ENCODE results near the gene MYO7B.

MYO7B gene

GRCh38 chr2:127650041-127650784, 114.7 kb downstream of the MYO7B start:
- DNase-seq (ENCODE audit: low read depth in 2 of 2): no peak

- no peak for DNase-seq (ENCODE audit: low read depth in 2 of 2)
Observed at GRCh38 chr2:127650785-127651380, 115.4 kb downstream of the MYO7B start.

- no peak for DNase-seq (ENCODE audit: low read depth in 2 of 2)
Observed at GRCh38 chr2:127651381-127651809, 115.9 kb downstream of the MYO7B start.

GRCh38 chr2:127651971-127652550, 116.6 kb downstream of the MYO7B start:
- no peak for DNase-seq (ENCODE audit: low read depth in 2 of 2)

- DNase-seq (ENCODE audit: low read depth in 2 of 2): no peak
Observed at GRCh38 chr2:127652786-127653357, 117.4 kb downstream of the MYO7B start.

GRCh38 chr2:127653421-127654083, 118.1 kb downstream of the MYO7B start:
- no peak for DNase-seq (ENCODE audit: low read depth in 2 of 2)

- no peak for DNase-seq (ENCODE audit: low read depth in 2 of 2)
Observed at GRCh38 chr2:127654084-127654837, 118.8 kb downstream of the MYO7B start.

- DNase-seq (ENCODE audit: low read depth in 2 of 2): no peak
Observed at GRCh38 chr2:127654838-127655175, 119.3 kb downstream of the MYO7B start.

GRCh38 chr2:127655209-127656073, 120.0 kb downstream of the MYO7B start:
- no peak for DNase-seq (ENCODE audit: low read depth in 2 of 2)

GRCh38 chr2:127656569-127657231, 121.2 kb downstream of the MYO7B start:
- no peak for DNase-seq (ENCODE audit: low read depth in 2 of 2)

- no peak for DNase-seq (ENCODE audit: low read depth in 2 of 2)
Observed at GRCh38 chr2:127657232-127657595, 121.7 kb downstream of the MYO7B start.

GRCh38 chr2:127658146-127658545, 122.7 kb downstream of the MYO7B start:
- no peak for DNase-seq (ENCODE audit: low read depth in 2 of 2)

GRCh38 chr2:127658641-127659407, 123.3 kb downstream of the MYO7B start:
- DNase-seq (ENCODE audit: low read depth in 2 of 2): no peak

GRCh38 chr2:127659408-127660290, 124.2 kb downstream of the MYO7B start:
- no peak for DNase-seq (ENCODE audit: low read depth in 2 of 2)

GRCh38 chr2:127660291-127660578, 124.8 kb downstream of the MYO7B start:
- no peak for DNase-seq (ENCODE audit: low read depth in 2 of 2)

- DNase-seq (ENCODE audit: low read depth in 2 of 2): no peak
Observed at GRCh38 chr2:127661072-127661649, 125.7 kb downstream of the MYO7B start.

GRCh38 chr2:127661949-127662510, 126.5 kb downstream of the MYO7B start:
- DNase-seq (ENCODE audit: low read depth in 2 of 2): no peak
